ENCODE data around the gene RAI1.

RAI1 gene

DNA sequence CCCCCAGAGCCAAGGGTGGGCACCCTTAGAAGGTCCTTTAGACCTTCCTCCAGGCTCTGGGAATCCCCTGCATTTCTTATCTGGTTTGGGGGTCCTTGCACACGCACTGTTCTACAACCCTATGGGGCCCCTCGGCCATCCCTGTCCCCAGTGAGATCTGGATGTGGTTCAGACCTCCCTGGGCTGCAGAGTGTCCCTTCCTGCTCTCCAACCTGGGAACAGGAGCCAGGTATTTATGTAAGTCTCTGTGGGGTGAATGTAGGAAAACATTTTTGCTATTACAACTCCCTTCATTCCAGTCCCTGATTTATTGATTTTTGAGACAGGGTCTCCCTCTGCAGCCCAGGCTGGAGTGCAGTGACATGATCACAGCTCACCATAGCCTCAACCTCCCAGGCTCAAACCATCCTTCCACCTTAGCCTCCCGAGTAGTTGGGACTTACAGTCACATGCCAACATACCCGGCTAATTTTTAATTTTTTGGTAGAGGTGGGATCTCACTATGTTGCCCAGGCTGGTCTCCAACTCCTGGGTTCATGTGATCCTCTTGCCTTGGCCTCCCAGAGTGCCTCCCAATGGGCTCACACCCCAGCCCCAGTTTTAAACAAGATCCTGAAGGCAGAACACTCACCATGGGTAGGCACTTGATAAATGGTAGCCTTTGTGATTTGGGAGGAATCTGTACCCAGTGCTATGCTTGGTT lies 61.6 kb downstream of the RAI1 start:
- in situ Hi-C loops (cut with MboI; ENCODE audit: low sequenced_read_pairs): no loop called here

DNA sequence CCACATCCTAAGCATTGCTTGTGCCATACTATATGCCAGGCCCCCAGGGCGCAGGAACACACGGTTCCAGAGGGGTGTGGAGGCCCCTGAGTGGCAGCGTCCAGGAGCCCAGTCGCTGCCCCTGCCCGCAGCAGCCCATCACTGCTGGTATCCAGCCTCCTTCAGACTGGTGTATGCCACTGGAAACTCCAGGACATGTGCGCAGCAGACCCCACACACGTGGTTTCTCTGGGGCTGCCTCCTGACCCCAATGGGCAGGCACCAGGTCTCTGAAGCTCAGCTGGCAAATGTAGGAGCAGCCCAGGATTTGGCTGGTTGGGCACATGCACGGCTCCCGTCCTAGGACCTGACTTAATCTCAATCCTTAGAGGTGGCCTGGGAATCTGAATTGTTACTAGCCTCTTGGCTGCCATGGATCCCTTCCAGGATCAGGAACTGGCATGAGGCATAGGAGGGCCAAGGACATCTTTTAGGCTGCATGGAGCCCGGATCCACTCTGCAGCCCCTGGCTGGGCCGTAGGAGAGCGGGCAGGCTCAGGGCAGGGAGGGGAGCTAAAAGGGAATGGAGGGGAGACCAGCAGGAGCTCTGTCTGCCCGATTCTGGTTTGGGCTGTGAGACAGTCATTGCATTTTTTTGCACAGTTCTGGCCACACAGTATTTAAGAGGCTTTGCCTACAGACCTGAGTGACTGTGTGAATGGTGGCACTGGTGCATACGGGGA lies 62.3 kb downstream of the RAI1 start:
- in situ Hi-C loops (cut with MboI; ENCODE audit: low sequenced_read_pairs): no loop called here

DNA sequence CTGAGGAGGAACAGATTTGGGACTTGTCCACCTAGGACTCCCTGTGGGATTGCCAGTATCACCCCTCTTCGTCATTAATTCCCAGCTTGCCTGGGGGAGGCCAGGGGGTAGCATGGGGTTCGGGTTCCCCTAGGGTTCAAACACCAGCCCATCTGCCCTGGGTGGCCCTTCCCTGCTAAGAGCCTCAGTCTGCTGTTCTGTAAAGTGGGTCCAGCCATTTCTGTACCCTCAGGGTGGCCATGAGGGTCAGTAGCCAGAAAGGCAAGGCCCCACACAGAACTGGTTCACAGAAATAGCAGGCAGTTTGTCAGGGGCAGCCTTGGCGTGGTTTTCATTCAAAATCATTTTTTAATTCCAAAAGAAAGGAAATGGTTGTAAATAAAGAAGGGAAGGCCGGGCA lies 62.9 kb downstream of the RAI1 start:
- in situ Hi-C loops (cut with MboI; ENCODE audit: low sequenced_read_pairs): no loop called here

DNA sequence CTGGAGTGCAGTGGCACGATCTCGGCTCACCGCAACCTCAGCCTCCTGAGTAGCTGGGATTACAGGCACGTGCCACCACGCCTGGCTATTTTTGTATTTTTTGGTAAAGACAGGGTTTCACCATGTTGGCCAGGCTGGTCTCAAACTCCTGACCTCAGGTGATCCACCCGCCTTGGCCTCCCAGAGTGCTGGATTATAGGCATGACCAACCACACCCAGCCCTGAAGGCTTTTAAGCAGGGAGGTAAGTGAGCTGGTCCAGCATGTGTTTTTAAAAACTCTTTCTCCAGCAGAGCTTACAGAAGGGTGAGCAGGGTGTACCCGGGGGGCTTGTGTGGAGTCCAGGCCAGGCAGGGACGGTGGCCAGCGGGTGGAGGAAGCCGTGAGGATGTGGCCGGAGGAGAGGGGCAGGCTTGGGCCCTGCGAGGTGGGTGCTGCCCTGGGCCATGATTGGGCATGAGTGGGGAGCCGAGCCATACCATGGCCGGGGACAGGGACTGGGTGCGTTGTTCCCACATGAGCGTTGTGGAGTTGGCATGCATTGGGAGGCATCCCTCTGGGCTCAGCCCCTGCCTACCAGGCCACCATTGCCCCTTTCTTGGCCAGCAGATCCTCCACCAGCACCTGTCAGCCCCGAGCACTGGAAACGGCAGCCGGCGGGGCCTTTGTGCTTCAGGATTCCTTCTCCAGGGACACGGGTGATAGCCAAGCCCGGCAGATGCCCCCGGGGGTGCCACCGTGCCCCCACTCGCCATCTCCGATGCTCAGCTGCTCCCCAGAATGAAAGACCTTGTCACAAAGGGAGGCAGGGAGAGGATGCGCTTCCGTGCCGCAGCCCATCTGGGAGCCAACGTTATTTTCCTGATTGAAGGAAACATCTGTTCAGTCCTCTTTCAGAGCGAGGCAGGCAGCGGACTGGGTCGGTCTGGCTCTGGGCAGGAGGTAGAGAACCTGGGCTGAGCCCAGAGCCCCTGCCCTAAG lies 64.5 kb downstream of the RAI1 start:
- in situ Hi-C loops (cut with MboI; ENCODE audit: low sequenced_read_pairs): no loop called here

DNA sequence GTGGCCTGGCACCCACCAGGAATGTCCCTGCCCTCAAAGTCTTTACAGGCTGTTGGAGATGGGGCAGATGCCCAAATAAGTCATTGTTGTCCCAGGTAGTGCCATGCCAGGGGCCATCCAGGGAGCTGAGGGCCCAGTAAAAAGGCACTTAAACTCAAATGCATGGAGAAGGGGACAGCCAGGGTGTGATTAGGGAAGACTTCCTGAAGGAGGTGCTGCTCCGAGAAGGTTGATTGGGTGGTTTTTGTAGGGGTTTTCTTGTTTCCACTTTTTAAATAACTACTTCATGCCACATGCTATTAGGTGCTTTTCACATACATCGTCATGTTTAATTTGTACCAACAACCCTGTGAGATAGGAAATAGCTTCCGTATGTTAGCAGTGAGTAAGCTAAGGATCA lies 66.9 kb downstream of the RAI1 start:
- in situ Hi-C loops (cut with MboI; ENCODE audit: low sequenced_read_pairs): no loop called here

DNA sequence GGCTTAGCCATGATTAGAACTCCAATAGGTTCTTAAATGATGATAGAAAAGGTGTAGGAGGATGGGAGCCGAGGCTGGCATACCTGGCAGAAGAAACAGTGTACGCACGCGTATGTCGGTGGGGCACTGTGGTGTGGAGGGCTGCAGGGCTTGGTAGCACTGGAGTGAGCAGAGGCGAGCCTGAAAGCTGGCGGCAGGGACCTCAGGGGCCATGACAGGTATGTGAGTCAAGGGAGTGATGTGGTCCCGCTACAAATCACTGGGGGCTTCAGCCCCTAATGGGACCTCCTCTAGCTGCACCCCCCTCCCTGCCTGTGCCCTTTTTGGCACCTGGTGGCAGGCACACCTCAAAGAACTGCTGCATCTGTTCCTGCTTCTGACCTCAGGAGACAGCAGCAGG lies 67.3 kb downstream of the RAI1 start:
- in situ Hi-C loops (cut with MboI; ENCODE audit: low sequenced_read_pairs): no loop called here

DNA sequence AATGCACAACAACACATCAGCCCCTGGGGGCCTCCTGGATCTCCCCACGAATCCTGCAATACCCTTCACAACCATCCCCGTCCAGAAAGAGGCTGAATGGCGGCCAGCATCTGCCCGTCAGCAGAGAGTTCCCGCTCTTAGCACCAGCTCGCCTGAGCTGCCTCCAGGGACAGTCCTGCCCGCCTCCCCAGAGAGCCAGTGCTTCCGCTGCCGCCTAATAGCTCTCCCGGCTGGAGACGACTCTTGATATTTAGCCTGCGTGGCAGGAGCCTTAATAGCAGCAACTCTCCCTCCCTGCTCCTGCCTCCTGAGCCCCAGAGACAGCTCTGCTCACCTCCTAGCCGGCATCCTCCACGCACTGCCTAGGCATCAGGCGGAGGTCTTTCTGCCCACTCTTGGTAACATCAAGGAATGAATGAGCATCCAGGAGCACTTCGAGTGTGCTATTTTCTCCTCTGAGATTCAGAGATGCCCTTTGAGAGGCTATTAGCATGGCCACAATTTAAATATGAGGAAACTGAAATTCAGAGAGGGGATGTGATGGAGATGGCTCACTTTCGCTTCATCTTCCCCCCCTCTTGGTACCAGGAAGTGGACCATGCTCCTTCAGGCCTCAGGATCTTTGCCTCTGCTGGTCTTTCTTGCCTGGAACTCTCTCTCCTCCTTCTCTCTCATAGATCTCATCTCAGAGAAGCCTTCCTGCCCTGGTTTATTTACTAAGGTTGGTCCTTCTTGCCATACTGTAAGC lies 67.9 kb downstream of the RAI1 start:
- in situ Hi-C loops (cut with MboI; ENCODE audit: low sequenced_read_pairs): no loop called here

DNA sequence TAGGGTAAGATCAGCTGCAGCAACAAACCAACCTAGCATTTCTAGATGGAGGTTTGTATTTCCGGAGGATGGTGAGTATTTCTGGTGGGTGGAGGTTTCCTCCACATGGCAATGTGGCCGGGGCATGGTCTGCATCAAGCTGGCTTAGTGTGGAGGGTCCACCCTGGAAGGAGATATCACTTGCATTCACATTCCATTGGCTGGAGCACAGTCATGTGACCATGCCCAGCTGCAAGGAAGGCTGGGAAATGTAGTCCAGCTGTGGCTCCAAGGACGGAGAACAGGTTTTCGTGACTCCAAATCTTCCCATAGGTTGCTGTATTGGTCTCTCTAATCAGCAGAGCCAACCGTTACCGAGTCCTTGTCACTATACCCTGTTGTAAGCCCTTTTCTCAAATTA lies 68.7 kb downstream of the RAI1 start:
- in situ Hi-C loops (cut with MboI; ENCODE audit: low sequenced_read_pairs): no loop called here

DNA sequence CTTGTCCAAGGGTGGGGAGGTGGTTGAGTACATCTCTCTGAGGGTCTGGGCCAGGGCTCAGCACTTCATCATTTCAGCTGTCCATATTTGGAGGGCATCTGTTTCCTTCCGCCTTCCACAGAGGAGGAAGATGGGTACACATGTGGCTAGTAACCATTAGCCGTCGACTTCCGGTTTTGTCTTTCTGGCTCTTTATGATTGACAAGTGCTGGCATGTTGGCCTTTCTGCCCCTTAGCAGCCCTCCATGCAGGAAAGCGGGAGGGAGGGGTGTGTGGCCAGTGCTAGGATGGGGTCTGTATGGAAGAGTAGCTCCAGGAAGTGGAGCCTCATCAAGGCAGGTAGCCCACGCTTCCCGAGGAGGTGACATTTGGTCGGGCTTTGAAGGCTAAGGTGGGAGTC lies 69.6 kb downstream of the RAI1 start:
- in situ Hi-C loops (cut with MboI; ENCODE audit: low sequenced_read_pairs): no loop called here

DNA sequence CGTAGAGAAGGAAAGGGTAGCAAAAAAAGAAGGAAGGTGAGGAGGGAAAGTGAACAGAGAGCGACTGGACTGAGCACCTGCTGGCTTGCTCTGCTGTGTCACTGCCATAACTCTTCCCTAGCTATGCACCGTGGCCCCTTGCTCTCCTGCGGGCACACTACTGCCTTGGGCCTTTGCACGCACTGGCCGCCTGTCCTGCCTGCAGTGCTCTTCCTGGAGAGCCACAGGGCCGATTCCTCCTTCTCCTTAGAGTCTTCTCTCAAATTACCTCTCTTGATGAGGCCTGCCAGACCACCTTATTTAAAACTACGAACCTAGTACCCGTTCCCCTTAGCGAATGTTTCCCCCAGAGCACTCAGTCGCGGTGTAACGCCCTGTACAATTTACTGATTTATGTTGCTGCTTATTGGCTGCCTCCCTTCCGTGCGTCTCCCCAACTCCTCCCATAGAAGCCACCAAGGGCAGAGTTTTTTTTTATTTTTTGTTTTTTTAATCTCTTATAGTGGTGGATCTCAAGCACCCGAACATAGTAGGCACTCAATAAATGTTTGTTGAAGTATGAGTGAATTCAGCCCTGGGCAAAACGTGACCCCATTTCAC lies 70.3 kb downstream of the RAI1 start:
- in situ Hi-C loops (cut with MboI; ENCODE audit: low sequenced_read_pairs): no loop called here

DNA sequence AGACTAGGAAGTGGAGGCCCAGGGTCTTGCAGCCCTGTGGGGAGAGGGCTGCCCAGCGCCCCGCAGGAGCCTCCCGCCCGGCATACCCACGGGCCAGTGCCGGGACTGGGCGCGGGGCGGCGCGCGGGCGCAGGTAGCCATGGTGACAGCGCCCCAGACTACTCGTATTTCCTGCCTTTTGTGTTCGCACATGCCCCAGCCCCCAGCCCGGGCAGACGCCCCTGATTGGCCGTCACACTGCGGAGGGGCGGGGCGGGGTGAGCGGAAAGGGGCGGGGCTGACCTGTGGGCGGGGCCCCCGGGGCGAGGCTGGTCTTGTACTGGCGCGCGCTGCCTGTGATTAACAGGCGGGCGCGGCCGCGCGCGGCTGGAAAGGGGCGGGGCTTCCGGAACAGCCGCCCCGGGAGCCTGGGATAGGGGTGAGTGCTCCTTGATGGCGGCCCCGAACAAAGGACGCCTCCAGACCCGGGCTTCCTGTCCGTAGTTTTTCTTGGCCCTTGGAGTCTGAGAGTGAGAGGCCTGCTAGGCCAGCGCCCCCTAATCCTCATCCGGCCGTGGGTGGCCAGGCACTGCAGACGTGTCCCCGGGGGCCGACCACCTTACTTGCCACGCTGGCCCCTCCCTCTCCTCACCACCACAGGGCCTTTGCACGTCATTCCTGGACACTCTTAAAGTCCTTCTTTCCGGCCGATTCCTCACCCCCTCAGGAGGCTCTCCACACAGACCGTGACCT lies 71.0 kb downstream of the RAI1 start:
- in situ Hi-C loops (cut with MboI; ENCODE audit: low sequenced_read_pairs): no loop called here

DNA sequence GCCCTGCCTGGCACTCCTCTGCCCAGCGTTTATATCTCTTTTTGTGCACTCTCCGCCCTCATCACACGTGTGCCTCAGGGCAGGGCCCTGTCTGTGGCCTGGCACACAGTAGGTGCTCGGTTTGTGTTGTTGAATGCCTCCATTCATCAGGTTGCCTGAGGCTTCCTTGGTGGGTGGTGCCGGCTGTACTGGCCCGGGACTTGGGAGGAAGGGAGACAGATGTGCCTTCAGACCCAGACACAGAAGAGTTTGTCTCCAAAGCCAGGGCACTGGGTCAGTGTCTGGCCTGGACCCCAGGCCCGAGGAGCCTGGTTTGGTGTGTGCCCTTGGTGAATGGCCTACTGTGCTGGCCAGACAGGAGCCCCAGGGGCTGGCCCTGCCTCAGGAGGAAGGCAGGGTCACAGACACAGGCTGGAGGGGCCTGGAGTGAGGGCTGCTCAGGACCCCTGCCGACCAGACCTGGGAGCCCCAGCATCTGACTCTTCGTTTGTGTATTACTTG lies 71.6 kb downstream of the RAI1 start:
- in situ Hi-C loops (cut with MboI; ENCODE audit: low sequenced_read_pairs): no loop called here

DNA sequence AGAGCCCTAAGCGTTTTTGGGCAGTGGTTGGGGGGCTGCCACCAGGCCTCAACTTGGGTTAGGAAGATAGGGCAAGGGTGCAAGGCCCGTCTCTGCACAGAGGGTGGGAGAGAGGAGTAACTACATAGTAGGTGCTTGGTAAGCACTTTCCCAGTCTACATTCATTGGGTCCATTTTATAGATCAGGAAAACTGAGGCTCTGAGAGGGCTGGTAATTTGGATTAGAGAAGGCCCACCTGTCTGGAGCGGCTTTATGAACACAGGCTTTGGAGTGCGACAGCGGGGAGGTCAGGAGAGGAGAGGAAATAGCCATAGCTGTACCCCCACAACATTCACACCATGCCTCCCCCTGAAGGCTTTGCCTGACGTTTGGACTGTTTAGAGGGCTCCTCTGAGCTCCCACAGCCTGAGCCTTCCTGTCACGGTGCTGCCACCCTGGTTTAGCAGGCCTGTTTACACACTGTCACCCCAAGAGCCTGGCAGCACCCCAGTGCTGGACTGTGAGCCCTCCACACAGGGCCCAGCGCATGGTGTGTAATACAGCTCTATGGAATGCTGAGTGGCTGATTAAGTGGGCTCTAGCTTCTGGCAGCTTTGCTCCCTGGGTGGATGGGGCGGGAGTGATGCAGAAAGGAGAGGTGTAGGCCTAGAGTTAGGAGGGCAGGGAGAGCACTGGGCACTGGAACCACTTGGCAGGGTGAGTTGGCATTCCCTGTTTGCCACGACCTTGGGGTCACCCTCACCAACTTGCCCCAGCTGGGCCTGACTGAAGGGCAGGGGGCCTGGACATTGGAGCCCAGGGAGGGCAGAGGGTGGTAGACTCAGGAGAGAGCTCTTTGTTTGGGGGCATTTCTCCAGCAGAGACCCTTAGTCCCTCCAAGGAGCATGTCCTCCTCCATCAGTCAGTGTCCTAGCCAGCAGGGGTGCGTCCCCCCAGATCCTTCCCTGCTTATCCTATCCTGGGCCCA lies 73.7 kb downstream of the RAI1 start:
- in situ Hi-C loops (cut with MboI; ENCODE audit: low sequenced_read_pairs): no loop called here

DNA sequence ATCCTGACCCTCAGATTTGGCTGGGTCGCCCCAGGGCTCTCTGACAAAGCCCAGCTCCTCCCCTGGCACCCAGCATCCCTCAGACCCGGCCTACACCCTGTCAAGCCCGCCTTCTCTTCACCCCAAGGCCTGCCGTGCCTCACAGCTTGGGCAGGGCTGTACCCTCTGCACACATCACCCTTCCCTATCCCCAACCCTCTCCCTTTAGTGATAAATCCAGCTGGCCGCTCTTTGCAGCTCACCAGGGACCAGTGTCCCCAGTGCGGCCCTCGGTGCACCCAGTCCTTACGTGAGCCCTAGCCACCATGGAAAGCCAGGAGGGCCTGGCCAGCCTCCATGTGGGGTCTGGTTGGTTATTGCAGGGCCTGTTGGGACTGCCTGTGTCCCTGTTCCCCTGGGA lies 74.5 kb downstream of the RAI1 start:
- in situ Hi-C loops (cut with MboI; ENCODE audit: low sequenced_read_pairs): no loop called here

DNA sequence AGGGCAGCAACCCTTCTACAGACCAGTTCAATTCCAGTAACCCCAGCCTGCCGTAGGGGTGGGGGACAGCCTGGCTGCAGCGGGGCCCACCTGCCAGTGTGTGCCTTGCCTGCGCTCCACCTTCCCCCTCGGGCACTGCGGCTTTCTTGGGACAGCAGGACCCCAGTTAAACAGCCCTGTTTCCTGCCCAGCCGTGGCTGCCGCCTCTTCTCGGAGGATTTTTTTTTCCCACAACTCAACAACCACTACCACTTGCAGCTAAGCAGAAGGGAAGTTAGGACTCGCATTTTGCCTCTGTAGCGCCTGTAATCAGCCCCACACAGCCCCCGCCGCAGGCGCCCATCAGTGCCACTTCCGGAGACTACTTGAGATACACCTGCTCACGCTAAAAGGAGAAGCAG lies 76.1 kb downstream of the RAI1 start:
- in situ Hi-C loops (cut with MboI; ENCODE audit: low sequenced_read_pairs): no loop called here

DNA sequence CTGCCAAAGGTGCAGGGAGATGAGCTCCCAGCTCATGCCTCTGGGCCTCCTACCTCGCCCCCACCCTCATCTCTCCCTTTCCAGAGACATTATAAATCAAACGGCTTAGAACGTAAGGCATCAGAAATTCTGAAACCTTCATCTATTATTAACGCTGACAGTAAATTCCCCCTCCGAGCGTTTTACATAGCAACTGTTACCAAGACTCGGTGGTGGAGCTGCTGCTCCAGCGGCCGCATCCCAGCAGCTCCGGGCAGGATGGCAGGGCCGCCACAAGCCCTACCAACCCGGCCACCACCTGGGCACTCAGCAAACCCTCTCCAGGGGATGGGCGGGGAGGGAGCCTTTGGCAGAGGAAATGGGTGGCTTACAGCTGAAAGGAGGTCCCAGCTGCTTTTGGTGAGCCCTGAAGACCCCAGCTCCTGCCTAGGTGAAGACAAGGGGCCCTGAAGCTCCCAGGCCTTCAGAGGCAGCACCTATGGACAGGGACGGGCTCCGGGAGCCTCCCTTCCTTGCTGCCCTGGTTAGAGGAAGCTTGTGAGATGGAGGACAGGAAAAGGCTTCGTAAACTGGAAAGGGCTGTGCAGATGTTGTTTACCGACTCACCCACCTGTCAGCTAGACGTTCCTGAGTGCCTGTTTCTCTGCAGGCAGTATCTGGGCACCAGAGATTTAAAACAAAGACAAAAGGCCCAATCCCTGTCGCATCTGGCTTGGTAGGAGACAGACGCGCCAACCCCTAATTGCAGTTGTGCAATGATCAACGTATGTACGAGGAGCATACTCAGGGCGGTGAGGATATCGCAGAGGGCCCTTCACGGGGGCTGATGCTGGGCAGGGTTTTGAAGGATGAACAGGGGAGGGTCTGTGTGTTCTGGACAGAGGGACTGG lies 76.9 kb downstream of the RAI1 start:
- in situ Hi-C loops (cut with MboI; ENCODE audit: low sequenced_read_pairs): no loop called here

DNA sequence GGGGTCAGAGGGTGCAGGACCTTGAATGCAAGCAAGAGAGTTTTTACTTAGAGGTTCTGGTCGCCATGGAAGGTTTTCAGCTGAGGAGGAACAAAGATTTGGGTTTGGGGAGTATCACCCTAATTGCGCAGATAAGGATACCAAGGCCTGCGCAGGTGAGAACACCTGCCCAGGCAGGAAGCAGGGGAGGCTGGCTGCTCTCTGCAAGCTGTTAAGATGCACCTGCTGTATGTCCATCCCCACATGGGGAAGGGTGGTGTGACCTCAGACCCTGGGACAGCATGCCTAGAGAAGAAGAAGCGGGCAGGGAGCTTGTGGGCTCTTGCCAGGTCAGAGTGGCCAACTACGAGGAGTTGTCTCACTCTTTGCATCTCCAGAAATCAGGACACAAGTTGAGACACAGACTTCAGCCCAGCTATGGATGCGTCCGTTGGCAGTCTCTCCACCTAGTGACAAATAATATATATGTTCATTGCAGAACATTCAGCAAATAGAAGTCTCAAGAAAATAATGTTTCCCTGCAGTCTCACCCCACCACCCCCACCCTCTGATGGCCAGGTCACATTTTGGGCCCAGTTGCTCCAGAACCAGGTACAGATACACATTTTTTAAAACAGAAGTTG lies 77.8 kb downstream of the RAI1 start:
- in situ Hi-C loops (cut with MboI; ENCODE audit: low sequenced_read_pairs): no loop called here
